Osteoblast (primary cell): ENCODE measurements around the gene SLC2A3. TPM values are rescaled to one million over a fixed set of nuclear protein-coding genes. Genes with fewer than 3 reads are reported as not detected.
"Not testable (repeated sequence)": the region's sequence is repeated elsewhere in the genome, so short reads cannot be mapped to it uniquely, and the experiment has no call there.

ENCODE experiments used
- DNase-seq: peaks from one replicate; pipeline ENCODE4 v3.0.0; 2011; ENCODE audit warnings: low spot score, mixed read lengths; ENCODE audit not compliant: insufficient read length; ENCODE audit errors: missing footprints
- H2AFZ ChIP-seq: 2 replicates; pipeline ENCODE4 v1.6.0; 2011; ENCODE audit warnings: mild to moderate bottlenecking, low read length
- H3K27ac ChIP-seq: 2 replicates; pipeline ENCODE4 v1.5.1; 2011; ENCODE audit warnings: mild to moderate bottlenecking, low read depth, low read length, moderate library complexity
- H3K27me3 ChIP-seq: 2 replicates; pipeline ENCODE4 v1.6.0; 2012; ENCODE audit warnings: mild to moderate bottlenecking, control low read depth, inconsistent platforms, low read length, moderate library complexity; ENCODE audit not compliant: insufficient read depth
- H3K36me3 ChIP-seq: 2 replicates; pipeline ENCODE4 v1.5.1; 2011; ENCODE audit warnings: mild to moderate bottlenecking, low read length, control low read depth, moderate library complexity; ENCODE audit not compliant: insufficient read depth
- H3K4me1 ChIP-seq: 2 replicates; pipeline ENCODE4 v1.5.1; 2011; ENCODE audit warnings: mild to moderate bottlenecking, low read length, control low read depth, moderate library complexity; ENCODE audit not compliant: insufficient read depth
- H3K4me2 ChIP-seq: 2 replicates; pipeline ENCODE4 v1.6.0; 2011; ENCODE audit warnings: mild to moderate bottlenecking, low read length; ENCODE audit not compliant: insufficient read depth
- H3K4me3 ChIP-seq: fragments of 200-600 bp; sonication (generic); 3 replicates; pipeline ENCODE4 v1.5.1; 2012; ENCODE audit warnings: mild to moderate bottlenecking, low read length, inconsistent platforms; ENCODE audit not compliant: insufficient read depth
- H3K79me2 ChIP-seq: 2 replicates; pipeline ENCODE4 v1.6.0; 2012; ENCODE audit warnings: mild to moderate bottlenecking, low read length, control low read depth, inconsistent platforms; ENCODE audit not compliant: insufficient read depth
- H3K9me3 ChIP-seq: 2 replicates; pipeline ENCODE4 v1.5.1; 2011; ENCODE audit warnings: low read depth, low read length, control low read depth
- H4K20me1 ChIP-seq: 2 replicates; pipeline ENCODE4 v1.6.0; 2012; ENCODE audit warnings: mild to moderate bottlenecking, low read length, control low read depth; ENCODE audit not compliant: insufficient read depth
- total RNA-seq: library from RNA; depleted of rRNA; stranded (reverse); fragments of >200 nt; gene quantifications from 2 replicates; pipeline ENCODE4 v1.2.3, GENCODE V29; 2012
- TF ChIP-seq, protein P1 (sequence below): IDR thresholded peaks from 2 replicates; pipeline ENCODE4 v1.5.1; 2011; ENCODE audit warnings: mild to moderate bottlenecking, low read depth, low read length, moderate library complexity; ENCODE audit errors: extremely low read depth

The SLC2A3 gene
- total RNA-seq, 1 donor: 143 TPM

DNA sequence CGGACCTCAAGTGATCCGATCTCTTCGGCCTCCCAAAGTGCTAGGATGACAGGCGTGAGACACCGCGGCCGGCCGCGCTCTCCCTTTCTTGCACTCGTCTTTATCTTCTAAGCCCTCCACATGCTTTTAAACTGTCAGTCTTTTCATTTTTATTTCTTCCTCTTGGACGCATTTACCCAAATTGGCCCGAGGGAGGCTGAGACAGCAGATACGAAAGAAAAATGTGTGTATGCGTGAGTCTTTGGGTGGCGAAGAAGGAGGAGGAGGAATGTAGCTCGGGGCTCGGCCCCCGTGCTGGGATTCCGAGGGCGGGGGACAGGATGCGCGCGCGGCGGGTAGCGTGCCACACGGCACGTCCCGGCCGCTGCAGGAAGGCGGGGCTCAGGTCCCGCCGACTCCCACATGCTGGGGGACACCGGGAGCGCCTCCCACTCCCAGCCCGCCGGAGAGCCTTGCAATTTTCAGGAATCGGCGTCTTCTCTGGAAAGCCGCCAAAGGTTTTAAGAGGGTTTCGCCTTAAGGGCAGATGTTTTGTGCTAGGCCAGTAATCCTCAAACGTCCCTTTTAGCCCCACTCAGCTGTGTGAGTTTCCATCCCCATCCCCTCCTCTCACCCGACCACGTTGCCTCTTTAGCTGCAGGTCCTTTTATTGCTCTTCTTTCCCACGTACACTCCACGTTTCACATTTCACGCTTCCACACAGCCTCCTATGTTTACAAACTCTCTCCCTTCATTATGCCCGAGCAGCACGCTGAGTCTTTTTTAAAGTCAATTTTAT, 34.7 kb upstream of the SLC2A3 start:
- Histone ChIP-seq H2AFZ (peak overlapping the region; percentile 89), H3K36me3 (no peaks in the 10 kb centered on the region), H3K79me2 (no peaks in the 10 kb centered on the region), H3K4me2 (peak overlapping the region; percentile 94), H4K20me1 (no peaks in the 10 kb centered on the region), H3K9me3 (no peaks in the 10 kb centered on the region), H3K27ac (peak overlapping the region; percentile 89), H3K4me1 (peaks cover 8% of the 10 kb centered on the region), H3K4me3 (peak overlapping the region; percentile 74), H3K27me3 (no peaks in the 10 kb centered on the region)
- TF ChIP-seq, protein P1, sequence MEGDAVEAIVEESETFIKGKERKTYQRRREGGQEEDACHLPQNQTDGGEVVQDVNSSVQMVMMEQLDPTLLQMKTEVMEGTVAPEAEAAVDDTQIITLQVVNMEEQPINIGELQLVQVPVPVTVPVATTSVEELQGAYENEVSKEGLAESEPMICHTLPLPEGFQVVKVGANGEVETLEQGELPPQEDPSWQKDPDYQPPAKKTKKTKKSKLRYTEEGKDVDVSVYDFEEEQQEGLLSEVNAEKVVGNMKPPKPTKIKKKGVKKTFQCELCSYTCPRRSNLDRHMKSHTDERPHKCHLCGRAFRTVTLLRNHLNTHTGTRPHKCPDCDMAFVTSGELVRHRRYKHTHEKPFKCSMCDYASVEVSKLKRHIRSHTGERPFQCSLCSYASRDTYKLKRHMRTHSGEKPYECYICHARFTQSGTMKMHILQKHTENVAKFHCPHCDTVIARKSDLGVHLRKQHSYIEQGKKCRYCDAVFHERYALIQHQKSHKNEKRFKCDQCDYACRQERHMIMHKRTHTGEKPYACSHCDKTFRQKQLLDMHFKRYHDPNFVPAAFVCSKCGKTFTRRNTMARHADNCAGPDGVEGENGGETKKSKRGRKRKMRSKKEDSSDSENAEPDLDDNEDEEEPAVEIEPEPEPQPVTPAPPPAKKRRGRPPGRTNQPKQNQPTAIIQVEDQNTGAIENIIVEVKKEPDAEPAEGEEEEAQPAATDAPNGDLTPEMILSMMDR: no peak
- peak; percentile 96 for DNase-seq

DNA sequence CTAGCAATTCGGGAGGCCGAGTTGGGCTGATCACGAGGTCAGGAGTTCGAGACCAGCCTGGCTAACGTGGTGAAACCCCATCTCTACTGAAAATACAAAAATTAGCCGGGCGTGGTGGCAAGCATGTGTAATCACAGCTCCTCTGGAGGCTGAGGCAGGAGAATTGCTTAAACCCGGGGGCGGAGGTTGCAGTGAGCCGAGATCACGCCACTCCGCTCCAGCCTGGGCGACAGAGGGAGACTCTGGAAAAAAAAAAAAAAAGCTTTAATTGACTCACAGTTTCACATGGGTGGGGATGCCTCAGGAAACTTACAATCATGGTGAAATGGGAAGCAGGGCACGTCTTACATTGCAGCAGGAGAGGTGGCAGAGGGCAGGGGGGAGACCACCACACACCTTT, 30.6 kb upstream of the SLC2A3 start:
- no peak overlapping the region for H2AFZ ChIP-seq
- no peak overlapping the region for H3K4me3 ChIP-seq
- H3K4me2 ChIP-seq: no peak overlapping the region
- no peaks in the 10 kb centered on the region for H3K9me3 ChIP-seq
- H3K4me1 ChIP-seq: peaks cover 8% of the 10 kb centered on the region
- no peaks in the 10 kb centered on the region for H4K20me1 ChIP-seq
- H3K27ac ChIP-seq: no peak overlapping the region
- no peaks in the 10 kb centered on the region for H3K27me3 ChIP-seq
- TF ChIP-seq, protein P1: no peak
- H3K36me3 ChIP-seq: no peaks in the 10 kb centered on the region
- no peak for DNase-seq
- H3K79me2 ChIP-seq: no peaks in the 10 kb centered on the region

DNA sequence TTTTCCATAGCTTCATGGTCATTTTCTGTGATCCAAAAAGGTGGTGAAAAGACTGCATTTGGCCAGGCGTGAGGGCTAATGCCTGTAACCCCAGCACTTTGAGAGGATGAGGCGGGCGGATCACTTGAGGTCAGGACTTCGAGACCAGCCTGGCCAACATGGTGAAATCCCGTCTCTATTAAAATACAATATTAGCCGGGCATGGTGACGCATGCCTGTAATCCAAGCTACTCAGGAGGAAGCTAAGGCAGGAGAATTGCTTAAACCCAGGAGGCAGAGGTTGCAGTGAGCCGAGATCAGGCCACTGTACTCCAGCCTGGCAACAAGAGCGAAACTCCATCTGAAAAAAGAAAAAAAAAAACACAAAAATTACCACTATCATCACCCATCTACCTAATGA, 28.7 kb upstream of the SLC2A3 start:
- DNase-seq, H2AFZ ChIP-seq, H4K20me1 ChIP-seq, H3K79me2 ChIP-seq, H3K9me3 ChIP-seq, H3K27me3 ChIP-seq, H3K27ac ChIP-seq, H3K4me1 ChIP-seq, H3K4me2 ChIP-seq, H3K36me3 ChIP-seq, H3K4me3 ChIP-seq: not testable (repeated sequence)

DNA sequence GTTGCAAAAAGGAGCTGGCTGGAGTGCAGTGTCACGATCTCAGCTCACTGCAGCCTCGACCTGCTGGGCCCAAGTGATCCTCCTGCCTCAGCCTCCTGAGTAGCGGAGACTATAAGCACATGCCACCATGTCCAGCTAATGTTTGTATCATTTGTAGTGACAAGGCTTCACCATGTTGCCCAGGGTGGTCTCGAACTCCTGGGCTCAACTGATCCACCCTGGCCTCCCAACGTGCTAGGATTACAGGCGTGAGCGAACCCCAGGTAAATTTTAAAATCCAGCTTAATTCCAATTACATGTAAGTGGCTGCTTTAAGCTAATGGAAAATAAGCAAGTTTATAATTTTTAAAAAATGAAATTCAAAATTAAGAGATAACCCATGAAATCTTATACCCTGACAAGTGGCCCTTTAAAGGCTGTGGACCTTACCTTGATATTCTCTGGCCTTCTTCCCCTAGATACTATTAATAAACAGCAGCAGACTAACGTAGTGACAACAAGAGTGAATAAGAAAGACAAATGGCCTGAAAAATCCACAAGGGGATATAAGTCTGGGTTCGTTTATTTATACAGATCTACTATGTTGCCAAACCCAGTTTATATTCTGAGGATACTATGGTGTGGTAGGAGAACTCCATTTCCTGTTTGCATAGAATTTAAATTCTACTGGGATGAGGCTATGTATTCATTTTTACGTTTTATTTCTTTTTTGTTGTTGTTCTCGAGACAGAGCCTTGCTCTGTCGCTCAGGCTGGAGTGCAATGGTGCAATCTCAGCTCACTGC, 25.6 kb upstream of the SLC2A3 start:
- H3K27me3 ChIP-seq: no peaks in the 10 kb centered on the region
- H2AFZ ChIP-seq: no peak overlapping the region
- no peaks in the 10 kb centered on the region for H3K79me2 ChIP-seq
- H4K20me1 ChIP-seq: no peaks in the 10 kb centered on the region
- peak overlapping the region; percentile 93 for H3K27ac ChIP-seq
- TF ChIP-seq, protein P1: no peak
- H3K36me3 ChIP-seq: no peaks in the 10 kb centered on the region
- H3K9me3 ChIP-seq: no peaks in the 10 kb centered on the region
- H3K4me1 ChIP-seq: peaks cover 15% of the 10 kb centered on the region
- H3K4me2 ChIP-seq: peak overlapping the region; percentile 93
- peak overlapping the region; percentile 79 for H3K4me3 ChIP-seq
- no peak for DNase-seq
